Brain microvascular endothelial cell (primary cell): Measurements from ENCODE around the gene TMEM270.

Experiments used
- DNase-seq: peaks from one replicate; pipeline ENCODE4 v3.0.0-alpha.2; 2020
- H3K27ac ChIP-seq: fragments of 250-450 bp; sonication (Bioruptor Pico); 2 replicates; pipeline ENCODE4 v1.5.1; 2020; ENCODE audit warnings: mild to moderate bottlenecking, moderate library complexity
- H3K27me3 ChIP-seq: fragments of 250-450 bp; sonication (Bioruptor Pico); replicated peaks from 2 replicates; pipeline ENCODE4 v1.5.1; 2020; ENCODE audit warnings: mild to moderate bottlenecking
- H3K36me3 ChIP-seq: fragments of 250-450 bp; sonication (Bioruptor Pico); replicated peaks from 2 replicates; pipeline ENCODE4 v1.5.1; 2020; ENCODE audit warnings: mild to moderate bottlenecking
- H3K4me3 ChIP-seq: 2 replicates; pipeline ENCODE4 v1.5.1; 2011; ENCODE audit warnings: low read depth, mild to moderate bottlenecking, control low read depth, low read length, moderate library complexity
- CTCF ChIP-seq: IDR thresholded peaks from 2 replicates; pipeline ENCODE4 v1.5.1; 2011; ENCODE audit warnings: low read depth, mild to moderate bottlenecking, moderate library complexity, low read length, control low read depth, inconsistent platforms; ENCODE audit errors: missing control alignments
- in situ Hi-C: cut with HindIII; loops from 2 replicates; pipeline ENCODE4 v1.10.0; 2017; ENCODE audit warnings: low sequenced_read_pairs, low pct_ligation_motif_present

Gene TMEM270

GRCh38 chr7:73828107-73828803 is 32.7 kb upstream of the TMEM270 start:
- no peak for TF ChIP-seq CTCF
- Histone ChIP-seq H3K4me3 (no peak overlapping the region), H3K27ac (no peak overlapping the region), H3K36me3 (no peaks in the 10 kb centered on the region), H3K27me3 (no peaks in the 10 kb centered on the region)
- in situ Hi-C loops, result no loop called here
- peak; percentile 57 for DNase-seq

DNA sequence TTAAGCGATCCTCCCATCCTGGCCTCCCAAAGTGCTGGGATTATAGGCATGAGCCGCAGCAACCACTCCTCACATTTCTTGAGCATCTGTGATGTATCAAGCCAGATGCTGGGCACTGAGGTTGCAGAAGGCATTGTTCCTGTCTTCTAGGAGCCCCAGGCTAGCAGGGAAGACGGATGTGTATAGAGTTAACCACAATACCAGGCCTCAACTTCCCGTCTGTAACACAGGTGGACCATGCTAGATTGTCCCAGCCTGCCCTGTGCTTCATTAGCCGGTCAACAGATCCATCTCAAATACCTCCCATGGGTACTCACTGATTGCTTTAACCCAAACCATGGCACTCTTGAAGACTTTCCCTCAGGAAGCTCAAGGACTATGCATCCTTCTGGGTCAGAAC is 32.0 kb upstream of the TMEM270 start:
- no peaks in the 10 kb centered on the region for H3K36me3 ChIP-seq
- no peak overlapping the region for H3K27ac ChIP-seq
- no peak for DNase-seq
- TF ChIP-seq CTCF, result no peak
- H3K27me3 ChIP-seq, result no peaks in the 10 kb centered on the region
- in situ Hi-C loops, result no loop called here
- H3K4me3 ChIP-seq, result no peak overlapping the region

- in situ Hi-C loops, result no loop called here
- Histone ChIP-seq H3K36me3 (no peaks in the 10 kb centered on the region), H3K4me3 (no peak overlapping the region), H3K27ac (no peak overlapping the region), H3K27me3 (no peaks in the 10 kb centered on the region)
- no peak for TF ChIP-seq CTCF
- no peak for DNase-seq
Measured at GRCh38 chr7:73829505-73829904, 31.5 kb upstream of the TMEM270 start.

DNA sequence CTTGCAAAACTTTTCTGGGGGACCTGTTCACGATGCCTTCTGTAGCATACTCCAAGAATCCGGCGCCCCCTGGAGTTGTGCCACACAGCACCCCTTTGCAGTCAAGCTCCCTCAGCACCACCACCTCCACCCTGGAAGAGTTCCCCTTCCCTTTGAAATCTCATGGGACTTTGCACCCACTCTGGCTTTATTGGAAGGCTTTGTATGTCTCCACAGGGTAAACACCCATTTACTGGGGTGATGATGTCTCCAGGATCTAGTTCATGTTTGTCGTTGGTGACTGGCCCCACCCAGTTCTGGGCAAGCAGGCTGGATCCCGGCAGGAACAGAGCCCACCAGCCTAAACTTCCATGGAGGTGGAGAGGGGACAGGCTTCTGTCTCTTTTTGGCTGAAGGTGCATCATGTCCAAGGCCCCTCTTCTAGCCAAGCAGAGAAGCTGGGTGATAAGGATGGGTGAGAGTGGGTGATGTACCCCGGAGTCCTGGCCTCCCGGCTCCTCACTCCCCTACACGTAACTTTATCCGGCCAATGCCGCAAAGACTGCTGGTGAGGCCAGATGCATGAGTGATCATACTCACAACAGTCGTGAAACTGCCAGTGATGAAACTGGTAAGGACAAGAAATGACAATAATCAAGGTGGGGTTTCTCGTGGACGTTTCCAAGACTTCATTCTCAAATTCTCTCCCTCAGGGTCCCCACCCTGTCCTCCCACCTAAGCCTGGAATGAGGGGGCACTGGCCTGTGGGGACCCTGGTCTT is 30.9 kb upstream of the TMEM270 start:
- Histone ChIP-seq H3K4me3 (no peak overlapping the region), H3K27me3 (no peaks in the 10 kb centered on the region), H3K27ac (no peak overlapping the region), H3K36me3 (no peaks in the 10 kb centered on the region)
- in situ Hi-C loops, result no loop called here
- no peak for DNase-seq
- TF ChIP-seq CTCF, result peak; percentile 5

DNA sequence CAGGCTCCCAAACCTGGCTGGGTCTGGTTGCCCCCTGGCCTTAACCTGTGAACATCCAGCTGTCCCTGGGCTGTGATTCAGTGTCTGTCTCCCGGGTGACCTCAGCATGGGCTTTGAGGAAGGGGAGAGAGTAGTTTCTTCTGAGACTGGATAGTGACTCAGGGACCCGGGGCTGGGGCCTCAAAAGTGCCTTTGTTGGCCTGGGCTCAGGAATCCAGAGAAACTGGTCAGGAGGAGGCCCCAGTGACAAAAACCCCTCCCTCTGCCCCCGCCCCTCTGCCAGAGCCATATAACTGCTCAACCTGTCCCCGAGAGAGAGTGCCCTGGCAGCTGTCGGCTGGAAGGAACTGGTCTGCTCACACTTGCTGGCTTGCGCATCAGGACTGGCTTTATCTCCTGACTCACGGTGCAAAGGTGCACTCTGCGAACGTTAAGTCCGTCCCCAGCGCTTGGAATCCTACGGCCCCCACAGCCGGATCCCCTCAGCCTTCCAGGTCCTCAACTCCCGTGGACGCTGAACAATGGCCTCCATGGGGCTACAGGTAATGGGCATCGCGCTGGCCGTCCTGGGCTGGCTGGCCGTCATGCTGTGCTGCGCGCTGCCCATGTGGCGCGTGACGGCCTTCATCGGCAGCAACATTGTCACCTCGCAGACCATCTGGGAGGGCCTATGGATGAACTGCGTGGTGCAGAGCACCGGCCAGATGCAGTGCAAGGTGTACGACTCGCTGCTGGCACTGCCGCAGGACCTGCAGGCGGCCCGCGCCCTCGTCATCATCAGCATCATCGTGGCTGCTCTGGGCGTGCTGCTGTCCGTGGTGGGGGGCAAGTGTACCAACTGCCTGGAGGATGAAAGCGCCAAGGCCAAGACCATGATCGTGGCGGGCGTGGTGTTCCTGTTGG is 30.0 kb upstream of the TMEM270 start, which contains the start of gene CLDN4:
Gene CLDN4, plus strand, starts transcription at position 316 of the 903 bp plus-strand sequence. Its CDS starts 206 bp downstream, at position 522.
- Histone ChIP-seq H3K4me3 (no peak within 1 kb of the TSS), H3K27ac (no peak within 1 kb of the TSS), H3K36me3 (no peaks in the 10 kb centered on the region), H3K27me3 (no peaks in the 10 kb centered on the region)
- TF ChIP-seq CTCF, result no peak
- in situ Hi-C loops, result no loop called here
- no peak for DNase-seq
